Osteocyte (in vitro differentiated cells): Measurements from ENCODE around the gene CHCHD3. TPM values are rescaled to one million over a fixed set of nuclear protein-coding genes. Genes with fewer than 3 reads are reported as not detected.
"Not testable (repeated sequence)": the region's sequence is repeated elsewhere in the genome, so short reads cannot be mapped to it uniquely, and the experiment has no call there.

ENCODE experiments used
- DNase-seq: peaks from one replicate; pipeline ENCODE4 v3.0.0; 2021; ENCODE audit warnings: mixed read lengths; ENCODE audit not compliant: unreplicated experiment; ENCODE audit errors: extremely low spot score
- H3K27ac Mint-ChIP-seq: one replicate; pipeline ENCODE4 v1.8.0; 2021; ENCODE audit warnings: mild to moderate bottlenecking, mixed read lengths; ENCODE audit not compliant: unreplicated experiment
- H3K27me3 Mint-ChIP-seq: one replicate; pipeline ENCODE4 v1.8.0; 2021; ENCODE audit warnings: mixed read lengths; ENCODE audit not compliant: unreplicated experiment
- H3K36me3 Mint-ChIP-seq: one replicate; pipeline ENCODE4 v1.8.0; 2021; ENCODE audit warnings: mixed read lengths; ENCODE audit not compliant: unreplicated experiment
- H3K4me1 Mint-ChIP-seq: one replicate; pipeline ENCODE4 v1.8.0; 2021; ENCODE audit warnings: mixed read lengths; ENCODE audit not compliant: unreplicated experiment
- H3K4me3 Mint-ChIP-seq: one replicate; pipeline ENCODE4 v1.8.0; 2021; ENCODE audit warnings: mild to moderate bottlenecking, moderate library complexity, mixed read lengths; ENCODE audit not compliant: unreplicated experiment
- H3K9me3 Mint-ChIP-seq: one replicate; pipeline ENCODE4 v1.8.0; 2021; ENCODE audit warnings: mixed read lengths; ENCODE audit not compliant: unreplicated experiment
- total RNA-seq: library from RNA; stranded (reverse); gene quantifications from 2 replicates; pipeline ENCODE4 v1.2.1, GENCODE V29; 2021
- TF ChIP-seq, protein P1 (sequence below): fragments of 200-600 bp; sonication (generic); IDR thresholded peaks from 2 replicates; pipeline ENCODE4 v1.5.0; 2021; ENCODE audit warnings: antibody characterized with exemption, mild to moderate bottlenecking, moderate library complexity

Gene CHCHD3
- total RNA-seq, 1 donor from 2014 or later, result 47.4 TPM

DNA sequence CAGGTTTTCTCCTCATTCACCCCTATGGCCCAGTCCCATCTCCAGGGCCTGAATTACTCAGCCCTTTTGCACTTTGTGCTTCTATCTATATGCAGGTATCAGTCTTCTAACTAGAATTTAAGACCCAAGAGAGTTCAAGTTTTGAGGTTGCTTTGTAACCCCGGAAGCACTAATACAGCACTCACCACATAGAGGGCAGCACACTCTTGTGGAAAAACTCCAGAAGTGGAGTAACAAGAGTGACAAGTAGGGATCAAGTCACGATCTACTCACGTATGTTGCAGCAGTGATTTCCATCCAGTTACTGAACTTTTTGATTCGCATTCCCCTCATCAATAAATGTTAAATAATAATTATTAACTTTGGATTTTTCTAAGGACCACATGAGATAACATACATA is 151.0 kb downstream of the CHCHD3 start:
- Mint-ChIP-seq H3K4me1 (no peaks in the 10 kb centered on the region), H3K27me3 (no peaks in the 10 kb centered on the region), H3K9me3 (peaks cover 4% of the 10 kb centered on the region), H3K36me3 (peaks cover 4% of the 10 kb centered on the region), H3K27ac (no peak overlapping the region), H3K4me3 (no peak overlapping the region)
- TF ChIP-seq, protein P1, sequence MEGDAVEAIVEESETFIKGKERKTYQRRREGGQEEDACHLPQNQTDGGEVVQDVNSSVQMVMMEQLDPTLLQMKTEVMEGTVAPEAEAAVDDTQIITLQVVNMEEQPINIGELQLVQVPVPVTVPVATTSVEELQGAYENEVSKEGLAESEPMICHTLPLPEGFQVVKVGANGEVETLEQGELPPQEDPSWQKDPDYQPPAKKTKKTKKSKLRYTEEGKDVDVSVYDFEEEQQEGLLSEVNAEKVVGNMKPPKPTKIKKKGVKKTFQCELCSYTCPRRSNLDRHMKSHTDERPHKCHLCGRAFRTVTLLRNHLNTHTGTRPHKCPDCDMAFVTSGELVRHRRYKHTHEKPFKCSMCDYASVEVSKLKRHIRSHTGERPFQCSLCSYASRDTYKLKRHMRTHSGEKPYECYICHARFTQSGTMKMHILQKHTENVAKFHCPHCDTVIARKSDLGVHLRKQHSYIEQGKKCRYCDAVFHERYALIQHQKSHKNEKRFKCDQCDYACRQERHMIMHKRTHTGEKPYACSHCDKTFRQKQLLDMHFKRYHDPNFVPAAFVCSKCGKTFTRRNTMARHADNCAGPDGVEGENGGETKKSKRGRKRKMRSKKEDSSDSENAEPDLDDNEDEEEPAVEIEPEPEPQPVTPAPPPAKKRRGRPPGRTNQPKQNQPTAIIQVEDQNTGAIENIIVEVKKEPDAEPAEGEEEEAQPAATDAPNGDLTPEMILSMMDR, result peak; percentile 53
- DNase-seq, result no peak

DNA sequence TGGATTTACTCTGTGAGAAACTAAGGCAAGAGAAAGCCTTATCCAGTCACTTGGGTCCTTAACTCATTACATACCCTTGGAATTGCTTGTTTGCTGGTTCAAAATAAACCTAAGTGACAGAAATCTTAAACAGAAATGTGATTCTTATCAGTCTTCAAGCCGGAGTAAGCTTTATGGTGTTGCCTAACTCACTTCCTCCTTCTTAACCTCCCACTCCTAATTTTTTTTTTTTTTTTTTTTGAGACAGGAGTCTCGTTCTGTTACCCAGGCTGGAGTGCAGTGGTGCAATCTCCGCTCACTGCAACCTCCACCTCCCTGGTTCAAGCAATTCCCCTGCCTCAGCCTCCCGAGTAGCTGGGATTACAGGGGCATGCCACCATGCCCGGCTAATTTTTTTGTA is 151.9 kb downstream of the CHCHD3 start:
- not testable (repeated sequence) for DNase-seq, H3K27me3 Mint-ChIP-seq, H3K27ac Mint-ChIP-seq, H3K36me3 Mint-ChIP-seq, H3K9me3 Mint-ChIP-seq, H3K4me3 Mint-ChIP-seq, H3K4me1 Mint-ChIP-seq

DNA sequence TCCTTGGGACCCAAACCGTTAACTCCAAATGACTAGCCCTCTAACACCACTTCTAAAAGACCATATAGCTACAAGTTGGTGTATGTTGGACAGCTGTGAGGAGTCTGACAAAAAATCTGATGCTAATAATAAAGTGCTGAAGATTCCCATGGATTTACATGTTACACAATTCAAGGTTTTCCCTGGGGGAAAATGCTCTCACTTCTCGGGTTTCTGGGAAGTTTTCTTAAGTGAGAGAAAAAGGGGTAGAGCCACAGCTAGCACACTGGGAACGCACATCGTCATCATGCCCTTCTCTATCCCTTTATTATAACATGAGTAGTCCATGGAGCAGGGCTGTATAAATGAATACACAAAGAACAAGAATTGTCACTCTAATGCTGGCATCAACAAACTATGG is 162.1 kb downstream of the CHCHD3 start:
- Mint-ChIP-seq H3K27ac (no peak overlapping the region), H3K9me3 (no peaks in the 10 kb centered on the region), H3K4me1 (peaks cover 5% of the 10 kb centered on the region), H3K36me3 (peaks cover 3% of the 10 kb centered on the region), H3K27me3 (no peaks in the 10 kb centered on the region), H3K4me3 (no peak overlapping the region)
- TF ChIP-seq, protein P1, result no peak
- no peak for DNase-seq

DNA sequence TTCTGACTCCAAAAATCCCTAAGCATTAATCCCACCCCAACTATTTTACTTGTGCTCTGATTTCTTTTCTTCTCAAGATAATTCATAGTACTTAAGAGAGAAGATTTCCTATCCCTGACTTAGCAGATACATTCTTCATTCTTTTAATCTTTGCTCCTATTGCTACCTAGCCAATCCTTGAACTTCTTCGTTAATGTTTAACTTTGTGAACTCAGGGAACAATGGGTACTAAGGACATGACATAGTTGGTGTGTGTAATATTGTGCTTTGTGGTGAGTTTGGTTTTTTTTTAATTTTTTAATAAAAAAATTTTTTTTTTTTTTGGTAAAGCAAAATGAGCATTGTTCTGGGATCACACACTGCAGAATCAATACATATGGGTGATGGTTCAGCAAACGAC is 166.2 kb downstream of the CHCHD3 start:
- peaks cover 5% of the 10 kb centered on the region for H3K4me1 Mint-ChIP-seq
- H3K27ac Mint-ChIP-seq, result no peak overlapping the region
- H3K36me3 Mint-ChIP-seq, result peaks cover 18% of the 10 kb centered on the region
- no peaks in the 10 kb centered on the region for H3K27me3 Mint-ChIP-seq
- no peak overlapping the region for H3K4me3 Mint-ChIP-seq
- no peak for DNase-seq
- H3K9me3 Mint-ChIP-seq, result no peaks in the 10 kb centered on the region
- TF ChIP-seq, protein P1, result no peak

DNA sequence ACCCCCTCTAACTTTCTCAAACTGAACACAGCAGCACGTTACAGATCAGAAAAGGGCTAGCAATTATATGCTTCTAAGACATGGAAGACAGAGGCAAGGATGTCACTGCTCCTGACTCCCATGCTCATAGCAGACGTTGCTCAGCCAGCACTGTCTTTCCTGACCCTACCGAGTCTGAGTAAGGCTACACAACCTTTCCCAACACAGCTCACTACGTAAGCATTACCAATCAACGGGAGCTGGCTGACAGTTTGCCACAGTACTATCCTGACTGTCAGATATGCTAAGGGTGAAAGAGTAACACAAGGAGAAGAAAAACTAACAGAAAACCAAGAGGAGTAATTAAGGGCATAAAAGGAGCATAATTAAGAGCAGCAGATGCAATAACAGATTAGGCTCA is 171.2 kb downstream of the CHCHD3 start:
- H3K4me3 Mint-ChIP-seq, result no peak overlapping the region
- H3K27ac Mint-ChIP-seq, result peak overlapping the region; percentile 29
- H3K4me1 Mint-ChIP-seq, result no peaks in the 10 kb centered on the region
- no peak for DNase-seq
- TF ChIP-seq, protein P1, result no peak
- H3K27me3 Mint-ChIP-seq, result no peaks in the 10 kb centered on the region
- no peaks in the 10 kb centered on the region for H3K9me3 Mint-ChIP-seq
- H3K36me3 Mint-ChIP-seq, result peaks cover 21% of the 10 kb centered on the region

DNA sequence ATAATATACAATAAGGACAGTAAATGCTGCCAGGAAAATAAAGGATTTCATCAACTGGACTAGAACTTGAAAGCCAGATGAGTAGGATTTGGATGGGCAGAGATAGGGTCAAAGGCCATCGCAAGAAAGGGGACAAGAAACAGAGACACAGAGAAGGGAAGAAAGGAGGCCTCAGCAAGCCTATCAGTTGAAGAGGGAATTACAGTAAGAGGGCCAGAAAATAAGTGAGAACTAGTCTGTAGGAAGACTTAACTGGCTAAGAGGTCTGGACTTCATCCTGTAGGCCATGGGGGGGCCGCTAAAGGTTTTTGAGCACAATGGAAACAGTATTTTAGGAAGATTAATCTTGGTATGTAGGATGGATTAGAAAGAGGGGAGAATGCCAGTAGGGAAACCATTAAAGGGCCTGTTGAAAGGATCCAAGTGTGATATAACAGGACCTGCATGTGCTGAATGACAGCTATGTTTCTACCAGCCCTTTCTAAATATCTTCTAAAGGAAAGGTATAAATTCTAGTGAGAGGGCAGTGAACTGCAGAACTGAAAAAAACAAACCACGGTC is 174.4 kb downstream of the CHCHD3 start:
- TF ChIP-seq, protein P1, result no peak
- no peak overlapping the region for H3K27ac Mint-ChIP-seq
- peaks cover 8% of the 10 kb centered on the region for H3K36me3 Mint-ChIP-seq
- H3K27me3 Mint-ChIP-seq, result no peaks in the 10 kb centered on the region
- no peaks in the 10 kb centered on the region for H3K9me3 Mint-ChIP-seq
- no peak overlapping the region for H3K4me3 Mint-ChIP-seq
- H3K4me1 Mint-ChIP-seq, result no peaks in the 10 kb centered on the region
- no peak for DNase-seq
